Tibial artery (tissue), 4 donors: ENCODE measurements around the gene DNAJC10.
"Not testable (repeated sequence)": the region's sequence is repeated elsewhere in the genome, so short reads cannot be mapped to it uniquely, and the experiment has no call there.

Source experiments
- DNase-seq, 2 donors: peaks; one replicate each; pipeline ENCODE4 v3.0.0-alpha.2; 2019
- H3K27ac ChIP-seq, 2 donors: fragments of 200-600 bp; sonication (generic) in 1 of 2; 1 replicate in 1 of 2; 2 replicates in 1 of 2; pipeline ENCODE4 v1.5.1; 2018 to 2019; ENCODE audit warnings: mild to moderate bottlenecking in 1 of 2
- H3K27me3 ChIP-seq, 2 donors: fragments of 200-600 bp; sonication (generic) in 1 of 2; one replicate each; pipeline versions ENCODE4 v1.5.1 to v1.6.0; 2016 to 2019
- H3K36me3 ChIP-seq, 3 donors: fragments of 200-600 bp; sonication (generic) in 2 of 3; one replicate each; pipeline ENCODE4 v1.5.1; 2016 to 2019; ENCODE audit warnings: mild to moderate bottlenecking in 2 of 3
- H3K4me1 ChIP-seq, 4 donors: fragments of 200-600 bp; sonication (generic) in 2 of 4; 1 replicate in 3 of 4; 2 replicates in 1 of 4; pipeline ENCODE4 v1.5.1; 2016 to 2019
- H3K4me3 ChIP-seq, 2 donors: fragments of 200-600 bp; sonication (generic) in 1 of 2; 1 replicate in 1 of 2; 2 replicates in 1 of 2; pipeline ENCODE4 v1.5.1; 2018 to 2019; ENCODE audit warnings: mild to moderate bottlenecking in 2 of 2
- H3K9me3 ChIP-seq, 3 donors: fragments of 200-600 bp; sonication (generic) in 1 of 3; one replicate each; pipeline ENCODE4 v1.5.1; 2016 to 2019
- CTCF ChIP-seq, 2 experiments: fragments of 200-600 bp in 1 of 2; fragments of 450-650 bp in 1 of 2; IDR thresholded peaks; one replicate each; pipeline ENCODE4 v1.5.1; 2017 to 2019; ENCODE audit warnings: antibody characterized with exemption in 2 of 2, mild to moderate bottlenecking in 1 of 2, moderate library complexity in 1 of 2
- intact Hi-C: fragments of 100-400 bp; cut with DNase I; formaldehyde crosslinking; loops from one replicate; pipeline ENCODE4 v1.15.0; 2023; ENCODE audit warnings: low total_unique reads

The DNAJC10 gene

DNA sequence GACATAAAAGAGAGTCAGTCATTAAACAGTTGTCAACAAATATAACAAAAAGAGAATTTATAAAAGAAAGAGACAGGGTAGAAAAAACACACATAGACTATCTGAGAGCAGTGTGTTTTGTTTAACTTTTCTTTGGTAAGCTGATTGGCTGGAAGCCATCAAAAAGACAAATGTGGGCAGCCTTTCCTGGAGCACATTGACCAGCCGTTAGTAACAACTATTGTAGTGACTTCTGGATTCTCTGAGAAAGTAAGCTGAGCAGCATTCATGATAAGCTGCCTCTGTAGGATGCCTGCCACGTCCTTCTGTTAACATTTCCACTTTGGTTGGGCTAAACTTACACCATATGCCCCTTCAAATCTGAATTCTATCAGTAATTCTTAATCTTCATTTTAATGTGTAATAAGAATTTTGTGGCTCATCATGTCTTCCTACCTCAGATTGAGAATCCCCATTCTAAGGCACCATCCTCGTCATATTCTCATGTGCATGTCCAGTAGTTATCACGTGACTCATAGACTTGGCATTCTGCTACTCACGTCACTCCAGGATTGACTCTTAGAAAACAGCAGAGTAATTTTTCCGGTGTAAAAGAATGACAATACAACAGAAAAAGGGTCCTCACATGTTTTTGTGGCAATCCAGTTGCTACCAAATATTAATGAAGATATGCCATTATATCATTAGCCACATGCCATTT, 43.4 kb upstream of the DNAJC10 start:
- no peaks in the 10 kb centered on the region for H3K36me3 ChIP-seq
- no peak overlapping the region for H3K4me3 ChIP-seq
- no peaks in the 10 kb centered on the region for H3K27me3 ChIP-seq
- no peak for DNase-seq
- H3K9me3 ChIP-seq, result no peaks in the 10 kb centered on the region
- intact Hi-C loops, result no loop called here
- peaks cover 0 to 6% (median 0%) of the 10 kb centered on the region in 4 donors for H3K4me1 ChIP-seq
- TF ChIP-seq CTCF (IDR thresholded peaks at IDR 0.05), result no peak
- H3K27ac ChIP-seq, result no peak overlapping the region

GRCh38 chr2:182680837-182681236, 35.2 kb upstream of the DNAJC10 start:
- no peak for TF ChIP-seq CTCF (IDR thresholded peaks at IDR 0.05)
- H3K27ac ChIP-seq, result no peak overlapping the region
- H3K36me3 ChIP-seq, result no peaks in the 10 kb centered on the region
- H3K4me1 ChIP-seq, result no peaks in the 10 kb centered on the region
- DNase-seq, result no peak
- H3K27me3 ChIP-seq, result no peaks in the 10 kb centered on the region
- no peaks in the 10 kb centered on the region for H3K9me3 ChIP-seq
- no peak overlapping the region for H3K4me3 ChIP-seq
- intact Hi-C loops, result no loop called here

- intact Hi-C loops, result no loop called here
- H3K27ac ChIP-seq, result no peak overlapping the region
- TF ChIP-seq CTCF (IDR thresholded peaks at IDR 0.05), result no peak
- no peak overlapping the region for H3K4me3 ChIP-seq
- H3K4me1 ChIP-seq, result no peaks in the 10 kb centered on the region
- DNase-seq, result no peak
- H3K27me3 ChIP-seq, result no peaks in the 10 kb centered on the region
- no peaks in the 10 kb centered on the region for H3K9me3 ChIP-seq
- no peaks in the 10 kb centered on the region for H3K36me3 ChIP-seq
These were observed 33.8 kb upstream of the DNAJC10 start for GRCh38 chr2:182682210-182682609.

DNA sequence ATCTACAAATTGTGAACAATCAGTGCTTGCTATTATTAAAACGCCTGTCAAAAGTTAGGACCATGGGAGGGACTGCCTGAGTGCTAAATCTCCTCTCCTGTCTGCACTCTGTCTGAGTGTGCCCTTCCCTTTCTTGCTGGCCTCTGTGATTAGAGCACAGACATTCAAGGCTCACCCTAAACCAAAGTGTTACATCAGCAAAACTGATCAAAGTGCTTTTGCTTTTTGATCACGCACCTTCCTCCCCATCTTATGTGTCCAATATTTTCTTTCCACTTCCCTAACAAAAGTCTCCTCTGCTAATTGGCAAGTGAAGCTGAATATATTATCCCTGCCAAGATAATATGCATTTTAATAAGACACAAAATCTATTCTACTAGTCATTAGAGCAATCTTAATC, 30.5 kb upstream of the DNAJC10 start:
- intact Hi-C loops, result no loop called here
- no peak overlapping the region for H3K27ac ChIP-seq
- DNase-seq, result no peak

GRCh38 chr2:182686763-182687162, 29.3 kb upstream of the DNAJC10 start:
- intact Hi-C loops, DNase-seq, H3K4me3 ChIP-seq, H3K27ac ChIP-seq, H3K36me3 ChIP-seq, H3K4me1 ChIP-seq, H3K27me3 ChIP-seq, H3K9me3 ChIP-seq: not testable (repeated sequence)

More for the DNA sequence above, 30.5 kb upstream of the DNAJC10 start:
- no peak overlapping the region for H3K4me3 ChIP-seq
- no peaks in the 10 kb centered on the region for H3K27me3 ChIP-seq
- no peaks in the 10 kb centered on the region for H3K9me3 ChIP-seq
- H3K4me1 ChIP-seq, result no peaks in the 10 kb centered on the region
- no peak for TF ChIP-seq CTCF (IDR thresholded peaks at IDR 0.05)
- H3K36me3 ChIP-seq, result no peaks in the 10 kb centered on the region

DNA sequence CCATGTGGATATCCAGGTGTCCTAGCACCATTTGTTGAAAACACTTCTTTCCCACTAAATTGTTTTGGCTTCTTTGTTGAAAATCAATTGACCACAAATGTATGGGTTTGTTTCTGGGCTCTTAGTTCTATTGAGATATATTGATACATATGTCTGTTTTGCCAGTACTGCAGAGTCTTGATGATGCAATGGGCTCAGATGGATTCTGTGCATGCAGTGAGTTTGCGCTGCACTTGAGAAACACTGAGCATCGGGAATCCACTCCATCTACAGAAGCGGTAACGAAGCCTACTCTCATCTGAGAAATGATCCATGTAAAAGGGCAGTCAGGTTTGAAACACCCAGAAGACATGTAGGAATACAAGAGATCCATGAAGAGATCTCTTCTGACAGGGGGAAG, 21.9 kb upstream of the DNAJC10 start:
- intact Hi-C loops, result no loop called here
- no peaks in the 10 kb centered on the region for H3K36me3 ChIP-seq
- H3K27me3 ChIP-seq, result no peaks in the 10 kb centered on the region
- H3K27ac ChIP-seq, result no peak overlapping the region
- H3K4me1 ChIP-seq, result no peaks in the 10 kb centered on the region
- H3K9me3 ChIP-seq, result no peaks in the 10 kb centered on the region
- no peak for TF ChIP-seq CTCF (IDR thresholded peaks at IDR 0.05)
- no peak overlapping the region for H3K4me3 ChIP-seq
- no peak for DNase-seq
